K562 (cell line): Measurements from ENCODE around the gene PRRC2A. TPM values are rescaled to one million over a fixed set of nuclear protein-coding genes. Genes with fewer than 3 reads are reported as not detected.

ENCODE experiments used
- ARNT ChIP-seq, 2 experiments: fragments of 450-650 bp; IDR thresholded peaks; 2 replicates each; pipeline ENCODE4 v1.6.1; 2016; ENCODE audit warnings: mild to moderate bottlenecking in 1 of 2
- FOXJ2 ChIP-seq: fragments of 200-800 bp; sonication (Bioruptor generic); IDR thresholded peaks from 2 replicates; pipeline ENCODE4 v1.6.1; 2016; ENCODE audit warnings: missing genetic modification characterization, missing compliant biosample characterization
- MAFG ChIP-seq: fragments of 450-650 bp; conservative IDR thresholded peaks from 2 replicates; pipeline ENCODE4 v1.6.1; 2016; ENCODE audit warnings: missing genetic modification characterization, missing compliant biosample characterization
- MYNN ChIP-seq, 2 experiments: sonication (generic); formaldehyde crosslinking in 1 of 2; IDR thresholded peaks; 2 replicates each; pipeline versions ENCODE4 v1.5.0 to v1.6.1; 2016 to 2020; ENCODE audit warnings: antibody characterized with exemption in 1 of 2, missing genetic modification reagents in 1 of 2
- NR1H2 ChIP-seq: sonication (generic); formaldehyde crosslinking; IDR thresholded peaks from 2 replicates; pipeline ENCODE4 v1.4.0; 2020; ENCODE audit warnings: mild to moderate bottlenecking, missing genetic modification reagents
- PTRF ChIP-seq: fragments of 450-650 bp; IDR thresholded peaks from 2 replicates; pipeline ENCODE4 v1.6.1; 2016; ENCODE audit warnings: mild to moderate bottlenecking, missing genetic modification characterization, missing compliant biosample characterization
- SREBF2 ChIP-seq: sonication (generic); formaldehyde crosslinking; IDR thresholded peaks from 2 replicates; pipeline ENCODE4 v1.4.0; 2020; ENCODE audit warnings: mild to moderate bottlenecking, missing genetic modification reagents
- TAF7 ChIP-seq: fragments of 450-650 bp; IDR thresholded peaks from 2 replicates; pipeline ENCODE4 v1.6.1; 2016; ENCODE audit warnings: missing genetic modification characterization, missing compliant biosample characterization
- XRCC5 ChIP-seq: fragments of 200-400 bp; formaldehyde crosslinking; IDR thresholded peaks from 2 replicates; pipeline ENCODE4 v1.6.1; 2017; ENCODE audit warnings: low read depth, mild to moderate bottlenecking, low read length
- ZNF551 ChIP-seq: fragments of 250-450 bp; sonication (Bioruptor Pico); IDR thresholded peaks from 2 replicates; pipeline ENCODE4 v1.5.0; 2021; ENCODE audit warnings: mild to moderate bottlenecking, moderate library complexity
- polyA plus RNA-seq, 8 experiments: library from polyadenylated mRNA; depleted of rRNA in 4 of 8; stranded (reverse) in 5 of 8; unstranded in 3 of 8; fragments of >200 nt; fragmentation: Nextera tagmentation in 2 of 8; fragmentation: Illumina TruSeq in 1 of 8; extraction: Ambion mirVana in 2 of 8; extraction: Trizol in 1 of 8; gene quantifications; 2 replicates each; pipeline versions ENCODE4 v1.2.1 to v1.2.3, GENCODE V29; 2011 to 2014; ENCODE audit warnings: inconsistent platforms in 1 of 8, missing spikeins in 1 of 8
- total RNA-seq, 7 experiments: library from RNA; depleted of rRNA in 6 of 7; stranded (reverse); fragments of >200 nt in 6 of 7; fragmentation: Illumina TruSeq in 2 of 7; extraction: Trizol in 2 of 7; gene quantifications; 2 replicates each; pipeline versions ENCODE4 v1.2.1 to v1.2.3, GENCODE V29; 2011 to 2021; ENCODE audit warnings: low replicate concordance in 1 of 7
- TF ChIP-seq, protein P1 (sequence below): fragments of 450-650 bp; IDR thresholded peaks from 2 replicates; pipeline ENCODE4 v1.6.1; 2017; ENCODE audit warnings: mild to moderate bottlenecking, moderate library complexity
- TF ChIP-seq, protein P2 (sequence below): fragments of 450-650 bp; formaldehyde crosslinking; IDR thresholded peaks from 2 replicates; pipeline ENCODE4 v1.4.0; 2022; ENCODE audit warnings: missing genetic modification characterization
- TF ChIP-seq, protein P3 (sequence below): fragments of 450-650 bp; IDR thresholded peaks from 2 replicates; pipeline ENCODE4 v1.6.1; 2016; ENCODE audit warnings: mild to moderate bottlenecking, moderate library complexity
- TF ChIP-seq, protein P4 (sequence below): fragments of 250-450 bp; sonication (Bioruptor Pico); IDR thresholded peaks from 2 replicates; pipeline ENCODE4 v1.8.0; 2021; ENCODE audit warnings: moderate library complexity, mild to moderate bottlenecking, inconsistent platforms

PRRC2A gene
- total and polyA plus RNA-seq, 9 of the 15 experiments (the other 6 are each of a cell fraction or from before 2014, with no cell fraction given) = 1.0 to 332 (median 63.0) TPM

DNA sequence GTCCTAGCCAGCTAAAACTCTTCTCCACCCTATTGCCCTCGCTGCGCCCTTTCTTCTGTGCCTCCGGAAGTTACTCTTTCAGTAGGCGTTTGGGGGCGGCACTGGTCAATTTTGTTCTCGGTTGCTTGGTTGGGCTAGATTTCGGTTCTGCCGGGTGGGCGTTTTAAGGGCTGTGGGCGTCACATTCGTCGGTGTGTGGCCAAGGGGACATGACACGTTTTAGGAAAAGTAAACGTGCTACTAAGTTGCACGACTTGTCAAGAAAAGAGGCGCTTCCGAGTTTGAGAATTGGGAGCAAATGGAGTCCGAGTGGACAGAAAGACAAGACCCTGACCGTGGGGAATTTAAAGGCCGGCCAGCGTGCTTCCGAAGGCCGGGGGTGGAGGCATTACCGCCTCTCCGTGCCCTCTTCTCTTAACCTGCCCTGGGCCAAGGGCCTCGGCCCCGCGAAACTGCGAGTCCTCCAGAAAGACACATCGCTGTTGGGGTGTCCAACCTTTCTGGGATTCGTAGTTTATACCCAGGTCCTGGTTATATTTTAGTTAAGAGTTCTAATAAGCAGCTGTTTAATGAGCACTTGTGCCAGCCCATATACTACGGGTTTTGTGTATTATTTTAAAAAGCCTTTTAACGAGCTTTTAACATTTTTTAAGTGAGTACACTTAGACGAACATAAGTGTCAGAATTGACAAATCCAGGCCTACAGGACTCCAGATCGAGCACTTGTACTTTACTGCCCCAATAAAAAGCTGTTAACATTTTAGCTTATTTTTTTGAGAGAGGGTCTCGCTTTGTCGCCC, 32.6 kb downstream of the PRRC2A start (continued):
- no peak for TF ChIP-seq ZNF551
- peak; percentile 95 to 97 for TF ChIP-seq ARNT (IDR thresholded peaks at IDR 0.05)
- TF ChIP-seq NR1H2 (CRISPR knock-in tag) = peak; percentile 20; the same call in 1 of the 2 replicates
- TF ChIP-seq FOXJ2 (tag) = no peak
- TF ChIP-seq MYNN (IDR thresholded peaks at IDR 0.05) = no peak; the same call in 1 of the 2 replicates
- TF ChIP-seq MYNN (CRISPR knock-in tag; IDR thresholded peaks at IDR 0.05) = no peak
- peak; percentile 86 for TF ChIP-seq TAF7 (tag)
- TF ChIP-seq, protein P1, sequence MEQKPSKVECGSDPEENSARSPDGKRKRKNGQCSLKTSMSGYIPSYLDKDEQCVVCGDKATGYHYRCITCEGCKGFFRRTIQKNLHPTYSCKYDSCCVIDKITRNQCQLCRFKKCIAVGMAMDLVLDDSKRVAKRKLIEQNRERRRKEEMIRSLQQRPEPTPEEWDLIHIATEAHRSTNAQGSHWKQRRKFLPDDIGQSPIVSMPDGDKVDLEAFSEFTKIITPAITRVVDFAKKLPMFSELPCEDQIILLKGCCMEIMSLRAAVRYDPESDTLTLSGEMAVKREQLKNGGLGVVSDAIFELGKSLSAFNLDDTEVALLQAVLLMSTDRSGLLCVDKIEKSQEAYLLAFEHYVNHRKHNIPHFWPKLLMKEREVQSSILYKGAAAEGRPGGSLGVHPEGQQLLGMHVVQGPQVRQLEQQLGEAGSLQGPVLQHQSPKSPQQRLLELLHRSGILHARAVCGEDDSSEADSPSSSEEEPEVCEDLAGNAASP = no peak
- TF ChIP-seq SREBF2 (CRISPR knock-in tag) = no peak
- TF ChIP-seq, protein P2, sequence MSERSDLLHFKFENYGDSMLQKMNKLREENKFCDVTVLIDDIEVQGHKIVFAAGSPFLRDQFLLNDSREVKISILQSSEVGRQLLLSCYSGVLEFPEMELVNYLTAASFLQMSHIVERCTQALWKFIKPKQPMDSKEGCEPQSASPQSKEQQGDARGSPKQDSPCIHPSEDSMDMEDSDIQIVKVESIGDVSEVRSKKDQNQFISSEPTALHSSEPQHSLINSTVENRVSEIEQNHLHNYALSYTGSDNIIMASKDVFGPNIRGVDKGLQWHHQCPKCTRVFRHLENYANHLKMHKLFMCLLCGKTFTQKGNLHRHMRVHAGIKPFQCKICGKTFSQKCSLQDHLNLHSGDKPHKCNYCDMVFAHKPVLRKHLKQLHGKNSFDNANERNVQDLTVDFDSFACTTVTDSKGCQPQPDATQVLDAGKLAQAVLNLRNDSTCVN (CRISPR knock-in tag) = peak; percentile 6; the same call in 1 of the 2 replicates
- TF ChIP-seq XRCC5 = peak; percentile 76; the same call in 1 of the 2 replicates
- TF ChIP-seq, protein P3, sequence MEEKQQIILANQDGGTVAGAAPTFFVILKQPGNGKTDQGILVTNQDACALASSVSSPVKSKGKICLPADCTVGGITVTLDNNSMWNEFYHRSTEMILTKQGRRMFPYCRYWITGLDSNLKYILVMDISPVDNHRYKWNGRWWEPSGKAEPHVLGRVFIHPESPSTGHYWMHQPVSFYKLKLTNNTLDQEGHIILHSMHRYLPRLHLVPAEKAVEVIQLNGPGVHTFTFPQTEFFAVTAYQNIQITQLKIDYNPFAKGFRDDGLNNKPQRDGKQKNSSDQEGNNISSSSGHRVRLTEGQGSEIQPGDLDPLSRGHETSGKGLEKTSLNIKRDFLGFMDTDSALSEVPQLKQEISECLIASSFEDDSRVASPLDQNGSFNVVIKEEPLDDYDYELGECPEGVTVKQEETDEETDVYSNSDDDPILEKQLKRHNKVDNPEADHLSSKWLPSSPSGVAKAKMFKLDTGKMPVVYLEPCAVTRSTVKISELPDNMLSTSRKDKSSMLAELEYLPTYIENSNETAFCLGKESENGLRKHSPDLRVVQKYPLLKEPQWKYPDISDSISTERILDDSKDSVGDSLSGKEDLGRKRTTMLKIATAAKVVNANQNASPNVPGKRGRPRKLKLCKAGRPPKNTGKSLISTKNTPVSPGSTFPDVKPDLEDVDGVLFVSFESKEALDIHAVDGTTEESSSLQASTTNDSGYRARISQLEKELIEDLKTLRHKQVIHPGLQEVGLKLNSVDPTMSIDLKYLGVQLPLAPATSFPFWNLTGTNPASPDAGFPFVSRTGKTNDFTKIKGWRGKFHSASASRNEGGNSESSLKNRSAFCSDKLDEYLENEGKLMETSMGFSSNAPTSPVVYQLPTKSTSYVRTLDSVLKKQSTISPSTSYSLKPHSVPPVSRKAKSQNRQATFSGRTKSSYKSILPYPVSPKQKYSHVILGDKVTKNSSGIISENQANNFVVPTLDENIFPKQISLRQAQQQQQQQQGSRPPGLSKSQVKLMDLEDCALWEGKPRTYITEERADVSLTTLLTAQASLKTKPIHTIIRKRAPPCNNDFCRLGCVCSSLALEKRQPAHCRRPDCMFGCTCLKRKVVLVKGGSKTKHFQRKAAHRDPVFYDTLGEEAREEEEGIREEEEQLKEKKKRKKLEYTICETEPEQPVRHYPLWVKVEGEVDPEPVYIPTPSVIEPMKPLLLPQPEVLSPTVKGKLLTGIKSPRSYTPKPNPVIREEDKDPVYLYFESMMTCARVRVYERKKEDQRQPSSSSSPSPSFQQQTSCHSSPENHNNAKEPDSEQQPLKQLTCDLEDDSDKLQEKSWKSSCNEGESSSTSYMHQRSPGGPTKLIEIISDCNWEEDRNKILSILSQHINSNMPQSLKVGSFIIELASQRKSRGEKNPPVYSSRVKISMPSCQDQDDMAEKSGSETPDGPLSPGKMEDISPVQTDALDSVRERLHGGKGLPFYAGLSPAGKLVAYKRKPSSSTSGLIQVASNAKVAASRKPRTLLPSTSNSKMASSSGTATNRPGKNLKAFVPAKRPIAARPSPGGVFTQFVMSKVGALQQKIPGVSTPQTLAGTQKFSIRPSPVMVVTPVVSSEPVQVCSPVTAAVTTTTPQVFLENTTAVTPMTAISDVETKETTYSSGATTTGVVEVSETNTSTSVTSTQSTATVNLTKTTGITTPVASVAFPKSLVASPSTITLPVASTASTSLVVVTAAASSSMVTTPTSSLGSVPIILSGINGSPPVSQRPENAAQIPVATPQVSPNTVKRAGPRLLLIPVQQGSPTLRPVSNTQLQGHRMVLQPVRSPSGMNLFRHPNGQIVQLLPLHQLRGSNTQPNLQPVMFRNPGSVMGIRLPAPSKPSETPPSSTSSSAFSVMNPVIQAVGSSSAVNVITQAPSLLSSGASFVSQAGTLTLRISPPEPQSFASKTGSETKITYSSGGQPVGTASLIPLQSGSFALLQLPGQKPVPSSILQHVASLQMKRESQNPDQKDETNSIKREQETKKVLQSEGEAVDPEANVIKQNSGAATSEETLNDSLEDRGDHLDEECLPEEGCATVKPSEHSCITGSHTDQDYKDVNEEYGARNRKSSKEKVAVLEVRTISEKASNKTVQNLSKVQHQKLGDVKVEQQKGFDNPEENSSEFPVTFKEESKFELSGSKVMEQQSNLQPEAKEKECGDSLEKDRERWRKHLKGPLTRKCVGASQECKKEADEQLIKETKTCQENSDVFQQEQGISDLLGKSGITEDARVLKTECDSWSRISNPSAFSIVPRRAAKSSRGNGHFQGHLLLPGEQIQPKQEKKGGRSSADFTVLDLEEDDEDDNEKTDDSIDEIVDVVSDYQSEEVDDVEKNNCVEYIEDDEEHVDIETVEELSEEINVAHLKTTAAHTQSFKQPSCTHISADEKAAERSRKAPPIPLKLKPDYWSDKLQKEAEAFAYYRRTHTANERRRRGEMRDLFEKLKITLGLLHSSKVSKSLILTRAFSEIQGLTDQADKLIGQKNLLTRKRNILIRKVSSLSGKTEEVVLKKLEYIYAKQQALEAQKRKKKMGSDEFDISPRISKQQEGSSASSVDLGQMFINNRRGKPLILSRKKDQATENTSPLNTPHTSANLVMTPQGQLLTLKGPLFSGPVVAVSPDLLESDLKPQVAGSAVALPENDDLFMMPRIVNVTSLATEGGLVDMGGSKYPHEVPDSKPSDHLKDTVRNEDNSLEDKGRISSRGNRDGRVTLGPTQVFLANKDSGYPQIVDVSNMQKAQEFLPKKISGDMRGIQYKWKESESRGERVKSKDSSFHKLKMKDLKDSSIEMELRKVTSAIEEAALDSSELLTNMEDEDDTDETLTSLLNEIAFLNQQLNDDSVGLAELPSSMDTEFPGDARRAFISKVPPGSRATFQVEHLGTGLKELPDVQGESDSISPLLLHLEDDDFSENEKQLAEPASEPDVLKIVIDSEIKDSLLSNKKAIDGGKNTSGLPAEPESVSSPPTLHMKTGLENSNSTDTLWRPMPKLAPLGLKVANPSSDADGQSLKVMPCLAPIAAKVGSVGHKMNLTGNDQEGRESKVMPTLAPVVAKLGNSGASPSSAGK = no peak
- TF ChIP-seq PTRF = no peak
- no peak for TF ChIP-seq MAFG (tag)
- TF ChIP-seq, protein P4, sequence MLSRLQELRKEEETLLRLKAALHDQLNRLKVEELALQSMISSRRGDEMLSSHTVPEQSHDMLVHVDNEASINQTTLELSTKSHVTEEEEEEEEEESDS (CRISPR knock-in tag) = no peak
